ENCODE measurements around the gene GOT2.
"Not testable (repeated sequence)": the region's sequence is repeated elsewhere in the genome, so short reads cannot be mapped to it uniquely, and the experiment has no call there.

The GOT2 gene

DNA sequence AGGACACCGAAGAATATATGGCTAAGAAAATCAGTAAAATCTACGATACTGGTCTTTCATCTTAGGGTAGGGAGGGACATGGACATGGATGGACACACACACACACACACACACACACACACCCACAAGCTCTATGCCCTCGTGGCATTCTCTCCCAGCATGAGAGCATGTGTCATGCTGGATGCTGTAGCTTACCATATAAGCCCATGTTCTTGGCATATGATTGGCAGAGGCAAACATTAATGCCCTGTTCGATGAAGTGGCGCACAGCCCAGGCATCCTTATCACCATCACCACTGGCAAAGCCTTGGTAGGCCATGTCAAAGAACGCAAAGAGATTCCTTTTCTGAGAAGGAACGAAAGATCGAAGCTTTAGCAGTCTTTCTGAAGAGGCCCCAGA, 17.6 kb downstream of the GOT2 start:
- DNase-seq = no peak

DNA sequence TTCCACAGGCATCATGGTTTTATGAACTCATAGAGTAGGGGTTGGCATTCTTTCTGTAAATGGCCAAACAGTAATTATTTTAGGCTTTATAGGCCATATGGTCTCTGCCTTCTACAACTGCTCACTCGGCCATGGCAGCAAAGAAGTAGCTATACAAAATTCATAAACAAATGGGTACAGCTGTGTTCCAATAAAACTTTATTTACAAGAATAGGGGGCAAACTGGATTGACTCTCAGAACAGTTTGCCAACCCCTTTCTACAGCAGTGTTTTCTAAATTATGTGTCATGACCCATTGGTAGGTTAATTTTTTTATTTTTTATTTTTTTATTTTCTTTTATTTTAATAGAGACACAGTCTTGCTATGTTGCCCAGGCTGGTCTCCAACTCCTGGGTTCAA, 20.4 kb downstream of the GOT2 start:
- DNase-seq = no peak

DNA sequence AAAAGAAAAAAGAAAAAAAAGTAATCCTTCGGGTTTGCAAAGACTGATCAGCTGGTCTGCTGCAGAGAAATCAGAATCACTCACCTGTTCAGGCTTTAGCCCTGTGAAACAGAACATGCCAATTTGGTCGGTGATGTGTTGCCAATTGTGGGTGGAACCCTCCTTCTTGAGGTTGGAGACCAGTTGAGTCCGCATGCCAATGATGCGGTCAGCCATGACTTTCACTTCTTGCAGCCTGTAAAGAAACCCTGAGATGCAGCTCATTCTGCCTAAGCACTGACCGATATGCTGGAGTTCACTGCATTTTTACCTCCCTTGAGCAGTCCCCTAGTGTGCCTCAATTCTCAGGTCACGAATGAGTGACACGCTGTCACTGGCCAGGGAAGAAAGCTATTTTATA, 24.8 kb downstream of the GOT2 start:
- no peak for DNase-seq

DNA sequence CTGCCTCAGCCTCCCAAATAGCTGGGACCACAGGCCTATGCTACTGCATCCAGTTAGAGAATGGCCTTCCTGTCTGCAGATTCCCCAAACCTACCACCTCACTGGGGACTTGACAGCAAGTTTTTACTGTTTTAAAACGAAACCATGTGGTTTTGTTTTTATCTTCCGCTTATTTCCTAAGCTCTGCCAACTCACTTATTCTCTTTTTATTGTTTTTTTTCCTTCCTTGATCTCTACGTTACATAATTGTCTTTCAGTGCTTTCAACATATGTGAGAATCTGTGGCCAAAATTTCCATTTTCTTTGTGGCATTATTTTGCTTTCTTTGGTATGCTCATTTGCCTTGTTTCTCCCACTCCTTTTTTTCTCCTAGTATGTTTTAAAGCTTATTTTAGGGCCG, 35.0 kb downstream of the GOT2 start:
- DNase-seq = no peak

DNA sequence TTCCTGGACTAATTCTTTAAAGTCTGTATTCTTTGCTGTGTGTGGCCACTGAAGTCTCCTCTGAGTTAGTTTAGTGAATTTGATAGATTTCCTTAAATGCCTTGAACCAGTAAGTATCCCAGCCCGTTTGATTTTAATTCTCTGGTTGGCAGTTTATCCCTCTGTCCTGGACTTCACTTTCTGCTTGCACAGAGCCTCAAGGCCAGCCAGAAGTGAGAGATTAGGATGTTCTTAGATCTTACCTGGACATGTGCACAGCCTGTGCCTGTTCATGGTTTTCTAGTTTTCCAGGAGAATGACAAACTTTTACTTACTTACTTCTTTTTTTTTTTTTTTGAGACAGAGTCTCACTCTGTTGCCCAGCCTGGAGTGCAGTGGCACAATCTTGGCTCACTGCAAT, 38.7 kb downstream of the GOT2 start:
- no peak for DNase-seq

DNA sequence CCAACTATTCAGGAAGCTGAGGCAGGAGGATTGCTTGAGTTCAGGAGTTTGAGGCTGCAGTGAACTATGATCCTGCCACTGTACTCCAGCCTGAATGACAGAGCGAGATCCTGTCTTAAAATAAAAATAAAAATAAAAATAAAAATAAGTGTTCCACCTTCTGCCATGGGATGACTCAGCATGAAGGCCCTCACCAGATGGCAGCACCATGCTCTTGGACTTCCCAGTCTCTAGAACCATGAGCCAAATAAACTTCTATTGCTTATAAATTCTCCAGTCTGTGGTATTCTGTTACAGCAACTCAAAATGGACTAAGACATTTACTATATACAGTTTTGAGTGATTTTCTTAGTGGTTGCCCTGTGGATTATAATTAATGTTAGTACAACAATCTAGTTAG, 41.7 kb downstream of the GOT2 start:
- DNase-seq = no peak

DNA sequence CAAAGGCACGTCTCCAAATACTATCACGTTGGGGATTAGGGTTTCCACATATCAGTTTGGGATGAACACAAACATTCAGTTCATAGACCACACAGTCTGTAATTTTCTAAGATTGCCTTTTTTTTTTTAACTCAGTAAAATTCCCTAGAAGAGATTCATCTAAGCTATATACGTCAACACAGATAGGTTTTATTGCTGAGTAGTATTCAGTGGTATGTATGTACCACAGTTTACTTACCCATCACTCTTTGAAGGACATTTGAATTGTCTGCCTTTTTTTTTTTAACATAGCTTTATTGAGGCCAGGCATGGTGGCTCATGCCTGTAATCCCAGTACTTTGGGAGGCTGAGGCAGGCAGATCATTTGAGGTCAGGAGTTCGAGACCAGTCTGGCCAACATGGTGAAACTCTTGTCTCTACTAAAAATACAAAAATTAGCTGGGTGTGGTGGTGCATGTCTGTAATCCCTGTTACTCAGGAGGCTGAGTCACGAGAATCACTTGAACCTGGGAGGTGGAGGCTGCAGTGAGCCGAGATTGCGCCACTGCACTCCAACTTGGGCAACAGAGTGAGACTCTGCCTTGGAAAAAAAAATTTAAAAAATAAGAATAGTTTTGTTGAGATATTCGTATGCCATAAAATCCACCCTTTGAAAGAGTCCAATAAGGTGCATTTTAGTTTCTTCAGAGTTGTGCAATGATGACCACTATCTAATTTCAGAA, 47.0 kb downstream of the GOT2 start:
- not testable (repeated sequence) for DNase-seq

DNA sequence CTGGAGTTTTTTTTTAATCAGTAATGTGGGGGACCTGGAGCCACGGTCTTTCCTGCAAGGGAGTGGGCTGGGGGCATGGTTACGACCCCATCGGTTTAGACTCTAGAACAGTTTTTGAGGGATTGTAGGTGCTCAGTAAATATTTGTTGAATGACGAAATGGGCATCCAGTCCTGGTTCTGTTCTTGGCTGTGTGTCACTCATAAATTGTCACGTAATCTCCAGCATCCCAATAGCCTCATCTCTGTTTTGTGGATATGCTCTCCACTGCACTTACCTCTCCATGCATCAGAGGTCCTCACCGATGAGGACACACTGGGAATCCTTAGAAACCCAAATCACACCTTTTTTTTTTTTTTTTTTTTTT, 49.0 kb downstream of the GOT2 start:
- DNase-seq = no peak

DNA sequence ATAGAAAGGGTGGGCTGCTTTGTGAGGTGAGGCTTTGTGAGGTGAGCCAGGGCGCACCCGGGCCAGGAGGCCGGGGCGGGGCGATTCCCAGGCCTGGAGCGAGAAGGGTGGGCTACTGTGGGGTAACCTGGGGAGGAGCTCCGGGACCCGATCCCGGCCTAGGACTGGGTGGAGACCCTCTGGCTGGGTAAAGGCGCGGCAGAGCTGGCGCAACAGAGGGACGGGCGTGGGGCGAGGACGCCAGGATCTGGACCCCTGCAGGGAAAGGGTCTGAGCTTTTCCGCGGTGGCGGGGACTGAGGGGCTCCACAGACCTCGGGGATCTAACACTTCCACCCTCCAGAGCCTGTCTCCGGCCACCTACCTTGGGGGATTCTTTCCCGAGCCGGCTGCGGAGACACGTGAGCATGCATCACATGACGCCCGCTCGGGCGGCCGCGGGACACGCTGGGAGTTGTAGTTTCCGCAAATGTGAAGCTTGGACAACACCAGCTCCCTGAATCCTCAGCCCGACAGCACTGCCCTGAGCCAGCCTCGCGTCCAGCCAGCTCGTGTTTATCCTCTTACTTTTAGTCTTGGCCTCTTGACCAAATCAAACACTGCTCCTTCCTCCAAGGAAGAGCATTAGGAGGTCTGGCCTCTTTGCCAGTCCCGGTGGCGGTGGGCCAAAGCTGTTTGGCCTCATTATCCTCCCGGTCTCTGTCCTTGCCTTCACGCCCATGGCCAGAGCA, 49.6 kb downstream of the GOT2 start, which contains the start of gene SLC38A7:
Gene SLC38A7 (minus strand): TSS at position 417 of the 730 bp plus-strand sequence. CDS start 4,644 bp downstream, outside the sequence.
- peak; percentile 73 for DNase-seq

DNA sequence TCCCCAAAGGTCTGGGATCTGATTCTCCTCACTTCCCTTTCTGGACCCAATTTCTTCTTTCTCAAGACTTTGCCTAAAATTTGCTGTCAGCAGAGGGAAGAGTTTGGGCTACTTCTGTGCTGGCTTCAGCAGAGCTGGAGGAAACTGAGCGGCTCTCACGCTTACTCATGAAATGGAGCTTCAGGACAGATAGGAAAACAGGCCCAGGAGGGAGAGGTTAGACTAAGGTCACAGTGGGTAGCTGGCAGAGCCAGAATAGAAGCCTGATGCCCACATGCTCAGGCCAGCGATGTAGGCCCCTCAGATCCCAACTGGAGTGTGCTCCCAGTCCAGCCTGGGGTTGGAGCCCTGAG, 50.1 kb downstream of the GOT2 start:
- no peak for DNase-seq

DNA sequence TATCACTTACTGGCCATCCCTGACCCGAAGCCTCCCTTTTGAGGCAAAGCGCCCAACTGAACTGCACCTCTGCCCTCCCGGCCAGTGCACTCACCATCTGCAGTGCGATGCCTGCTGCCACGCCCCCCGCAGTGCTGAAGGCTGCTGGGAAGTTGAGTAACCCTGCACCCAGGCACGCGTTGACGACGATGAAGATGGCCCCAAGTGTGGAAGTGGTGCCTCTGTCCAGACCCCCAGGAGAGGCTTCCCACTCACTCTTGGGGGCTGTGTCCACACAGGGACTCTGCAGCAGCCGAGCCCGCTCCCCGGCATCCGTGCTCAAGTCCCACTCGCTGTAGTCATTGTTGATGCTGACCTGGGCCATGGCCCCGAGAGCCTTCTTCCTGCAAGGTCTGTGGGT, 54.4 kb downstream of the GOT2 start:
- DNase-seq = no peak

DNA sequence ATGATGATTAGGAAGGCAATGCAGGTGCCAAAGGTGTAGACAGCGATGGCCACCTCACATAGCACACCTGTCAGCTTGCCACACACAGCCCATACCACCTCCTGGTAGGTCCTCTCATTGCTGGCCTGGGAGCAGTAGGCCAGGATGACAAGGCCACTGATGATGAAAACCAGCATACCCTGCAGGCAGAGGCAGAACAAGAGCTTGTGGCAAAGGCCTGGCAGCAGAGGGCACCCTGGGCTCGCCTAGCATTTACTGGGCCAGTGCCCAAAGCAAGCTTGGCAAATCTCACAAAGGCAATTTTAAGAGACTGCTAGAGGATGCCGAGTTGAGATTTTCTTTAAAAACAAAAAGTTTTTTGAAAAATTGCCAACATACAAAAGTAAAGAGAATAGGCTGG, 55.4 kb downstream of the GOT2 start:
- no peak for DNase-seq

DNA sequence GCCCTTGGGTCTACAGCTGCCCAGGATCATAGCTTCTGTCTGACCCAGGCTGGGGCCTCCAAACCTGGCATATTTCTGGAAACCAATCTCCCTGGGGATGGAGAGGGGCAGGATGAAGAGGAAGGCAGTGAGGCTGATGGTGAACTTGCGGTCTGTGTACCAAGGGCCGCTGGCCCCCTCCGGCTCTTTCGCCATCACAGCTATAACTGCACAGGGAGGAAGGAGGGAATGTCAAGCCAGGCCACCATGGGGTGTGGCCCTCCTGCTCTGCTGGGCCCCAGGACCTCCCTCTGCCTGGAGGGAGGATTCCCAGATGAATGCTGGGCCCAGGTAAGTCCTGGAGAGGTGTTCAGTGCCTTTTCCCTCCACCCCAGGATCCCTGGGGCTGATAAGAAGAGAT, 55.8 kb downstream of the GOT2 start:
- DNase-seq = no peak

DNA sequence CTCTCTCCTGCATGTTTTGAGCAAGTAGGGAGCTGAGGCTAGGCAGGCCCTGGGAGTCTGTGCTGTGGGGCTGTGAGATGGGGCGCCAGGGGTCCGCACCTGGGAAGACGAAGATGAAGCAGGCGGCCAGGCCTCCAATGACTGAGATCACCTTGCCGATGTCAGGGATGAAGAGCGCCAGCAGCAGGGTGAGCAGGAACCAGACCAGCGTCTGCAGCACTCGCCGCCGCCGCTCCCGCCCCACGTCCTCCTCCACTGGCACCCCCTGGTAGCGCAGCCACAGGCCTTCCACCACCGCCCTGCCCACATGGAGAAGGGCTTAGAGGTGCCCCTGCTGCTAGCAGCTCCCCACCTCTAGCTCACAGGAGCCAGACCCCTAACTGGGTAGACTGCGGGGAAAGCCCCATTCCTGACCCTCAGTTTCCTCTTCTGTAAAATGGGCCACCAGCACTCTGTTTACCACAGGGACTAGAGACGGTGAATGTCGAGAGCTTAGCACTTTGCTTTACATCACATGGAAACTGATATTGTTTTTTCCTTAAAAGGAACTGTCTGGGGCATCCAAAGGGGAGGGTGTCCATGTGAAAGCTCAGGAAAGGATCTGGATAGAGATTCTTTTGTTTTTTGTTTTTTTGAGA, 63.1 kb downstream of the GOT2 start:
- DNase-seq = no peak

DNA sequence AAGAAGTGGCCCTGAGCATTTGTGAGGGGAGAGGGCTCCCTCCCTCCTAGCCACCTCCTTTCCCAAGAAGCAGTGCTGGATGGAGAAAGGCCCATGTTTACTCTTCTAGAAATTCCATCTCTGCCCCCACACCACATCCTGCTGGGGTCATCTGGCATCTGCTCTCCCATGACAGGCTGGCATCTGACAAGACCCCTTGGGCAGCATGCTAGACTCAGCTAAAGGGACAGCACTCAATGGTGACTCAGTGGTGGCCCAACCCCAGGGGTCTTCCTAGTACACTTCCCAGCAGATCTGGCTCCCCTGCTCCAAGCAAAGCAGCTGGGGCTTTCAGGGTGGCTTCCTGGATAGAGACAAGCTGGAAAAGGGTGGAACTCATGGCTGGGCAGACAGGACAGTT, 63.9 kb downstream of the GOT2 start:
- no peak for DNase-seq

DNA sequence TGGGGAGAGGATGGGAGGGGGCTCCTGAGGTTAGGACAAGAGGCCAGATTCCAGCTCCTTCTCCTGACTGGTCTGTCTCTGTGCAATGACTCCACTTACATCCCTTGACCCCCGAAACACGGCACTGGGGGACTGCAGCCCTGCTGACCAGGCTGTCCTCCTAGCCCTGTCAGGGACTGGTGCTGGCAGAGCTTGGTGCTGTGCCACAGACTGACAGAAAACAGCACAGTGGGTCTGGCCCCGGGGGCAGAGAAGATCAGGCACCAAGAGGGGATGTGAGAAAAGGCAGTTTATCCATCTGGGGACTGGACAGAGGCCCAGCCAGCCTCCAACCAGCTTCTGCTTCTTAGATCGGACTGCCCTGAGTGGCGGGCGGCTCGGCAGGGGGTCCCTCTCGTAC, 68.9 kb downstream of the GOT2 start:
- no peak for DNase-seq

DNA sequence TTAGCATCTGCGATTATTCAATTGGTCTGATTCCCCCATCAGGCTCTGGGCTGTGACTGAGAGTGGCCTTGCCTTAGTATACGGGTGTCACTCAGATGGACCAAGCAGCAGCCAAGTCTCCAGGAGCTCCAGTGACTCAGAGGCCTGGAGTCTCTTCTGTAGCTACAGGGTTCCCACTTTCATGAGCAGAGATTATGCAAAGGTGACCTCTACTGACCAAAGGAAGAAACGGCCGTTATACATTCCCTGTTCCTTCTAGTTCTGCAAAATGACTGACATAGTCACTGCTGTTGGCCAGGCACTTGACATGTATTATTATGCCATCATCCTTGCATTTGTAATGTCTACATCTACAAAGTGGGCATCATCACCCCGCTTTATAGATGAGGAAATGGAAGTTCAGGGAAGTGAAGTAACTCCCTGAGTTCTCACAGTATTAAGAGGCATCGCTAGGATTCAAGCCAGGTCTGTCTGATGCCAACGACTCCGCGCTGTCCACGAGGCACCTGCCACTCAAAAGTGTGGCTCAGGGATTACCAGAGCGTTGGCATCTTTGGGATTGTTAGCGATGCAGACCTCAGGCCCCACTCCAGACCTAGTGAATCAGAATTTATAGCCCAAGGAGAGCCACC, 72.8 kb downstream of the GOT2 start:
- no peak for DNase-seq

DNA sequence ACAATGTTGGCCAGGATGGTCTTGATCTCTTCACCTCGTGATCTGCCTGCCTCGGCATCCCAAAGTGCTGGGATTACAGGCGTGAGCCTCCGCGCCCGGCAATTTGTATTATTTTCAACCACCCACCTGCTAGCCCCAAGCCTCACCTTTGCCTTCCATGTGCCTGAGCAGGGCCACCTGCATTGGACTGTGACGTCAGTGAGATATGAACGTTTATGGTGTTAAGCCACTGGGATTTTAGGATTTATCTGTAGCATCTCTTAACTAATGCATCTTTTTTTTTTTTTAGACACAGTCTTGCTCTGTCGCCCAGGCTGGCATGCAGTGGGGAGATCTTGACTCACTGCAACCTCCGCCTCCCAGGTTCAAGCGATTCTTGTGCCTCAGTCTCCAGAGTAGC, 74.2 kb downstream of the GOT2 start:
- not testable (repeated sequence) for DNase-seq

DNA sequence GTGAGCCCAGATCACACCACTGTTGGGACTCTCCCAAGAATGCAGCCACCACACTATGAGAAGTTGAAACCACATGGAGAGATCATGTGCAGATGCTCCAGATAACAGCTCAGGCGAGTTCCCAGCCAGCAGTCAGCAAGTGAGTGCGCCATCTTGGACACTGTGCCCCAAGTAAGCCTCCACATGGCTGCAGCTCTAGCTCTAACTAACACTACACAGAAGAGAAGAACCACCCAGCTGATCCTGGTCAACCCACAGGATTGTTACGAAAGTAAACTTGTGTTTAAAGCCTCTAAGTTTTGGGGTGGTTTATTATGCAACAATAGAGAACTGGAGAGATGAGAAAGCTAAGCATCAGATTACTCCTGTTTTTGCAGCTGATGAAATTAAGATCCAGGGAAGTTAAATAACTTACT, 75.3 kb downstream of the GOT2 start:
- DNase-seq = no peak
